GM19438 (cell line): ENCODE results near the gene MED13.
"Not testable (repeated sequence)": the region's sequence is repeated elsewhere in the genome, so short reads cannot be mapped to it uniquely, and the experiment has no call there.

Experiments used
- ATAC-seq: cut with Tn5 transposase; IDR thresholded peaks from one replicate; pipeline ENCODE4 v1.9.1; 2021; ENCODE audit warnings: low read depth; ENCODE audit not compliant: unreplicated experiment

Gene MED13

GRCh38 chr17:62090868-62091267 is 25.8 kb upstream of the MED13 start:
- no peak for ATAC-seq

DNA sequence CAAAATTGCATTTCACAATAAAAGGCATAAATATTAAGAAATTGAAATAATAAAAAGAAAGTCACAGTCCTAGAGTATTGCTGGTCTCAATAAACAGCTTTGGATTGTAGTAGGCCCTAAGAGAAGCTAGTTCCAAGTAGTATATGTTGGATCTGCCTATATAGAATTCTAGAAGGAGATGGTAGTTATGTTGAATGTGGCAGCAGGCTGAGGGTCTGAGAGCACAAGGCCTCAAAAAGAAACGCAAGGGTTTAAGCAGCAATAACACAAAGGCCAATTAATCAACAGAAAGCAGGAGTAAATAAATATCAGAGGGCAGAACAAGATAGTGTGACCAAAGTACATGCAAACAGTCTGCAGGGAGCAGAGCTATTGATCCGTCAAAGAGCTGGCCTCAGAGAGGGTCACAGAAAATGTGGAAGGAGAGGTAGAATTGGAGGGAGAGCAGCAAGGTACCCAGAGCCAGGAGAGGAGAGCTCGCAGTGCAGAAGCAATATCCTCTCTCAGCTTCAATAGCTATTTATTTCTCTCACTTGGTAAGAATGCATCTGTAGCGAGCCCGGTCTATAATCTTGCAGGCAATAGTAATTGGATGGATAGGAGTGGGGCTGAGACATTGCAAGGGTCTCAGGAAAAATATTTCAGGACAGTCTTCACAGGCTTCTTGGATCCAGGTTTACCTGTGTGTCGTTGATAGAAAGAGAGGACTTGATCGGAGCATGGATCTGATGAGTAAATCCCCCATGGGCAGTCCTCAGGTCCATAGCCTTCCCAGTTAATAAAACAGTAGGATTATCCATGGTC is 25.1 kb upstream of the MED13 start:
- ATAC-seq = no peak

DNA sequence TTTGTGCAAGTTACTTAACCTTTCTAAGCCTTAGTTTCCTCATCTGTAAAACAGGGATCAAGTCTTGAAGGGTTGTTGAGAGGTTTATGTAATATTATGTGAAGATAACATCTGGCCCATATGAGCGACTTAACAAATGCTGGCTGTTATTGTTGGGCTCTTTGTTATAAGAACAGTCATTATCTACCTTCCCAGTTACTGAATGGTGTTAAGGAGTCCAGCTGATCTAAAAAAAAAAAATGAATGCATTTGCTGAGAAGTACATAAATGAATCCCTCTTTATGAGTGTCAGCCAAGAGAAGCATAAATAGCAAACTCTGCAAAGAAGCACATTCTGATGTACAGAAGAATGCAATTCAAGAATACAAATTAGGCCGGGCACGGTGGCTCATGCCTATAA is 24.3 kb upstream of the MED13 start:
- no peak for ATAC-seq

DNA sequence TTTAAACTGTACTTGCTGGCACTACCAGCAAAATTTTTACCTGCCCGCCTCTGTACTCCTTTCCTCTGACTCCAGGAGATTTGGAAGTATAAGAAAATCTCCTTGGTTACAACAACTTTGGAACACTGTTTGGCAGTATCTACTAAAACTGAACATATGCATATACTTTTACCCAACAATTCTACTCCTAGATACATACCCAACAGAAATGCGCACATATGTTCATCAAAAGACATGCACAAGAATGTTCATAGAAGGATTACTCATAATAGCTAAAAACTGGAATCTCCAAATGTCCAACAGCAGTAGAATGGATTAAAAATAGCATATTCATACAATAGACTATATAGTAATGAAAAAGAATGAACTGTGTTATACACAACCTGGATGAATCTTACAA is 21.7 kb upstream of the MED13 start:
- ATAC-seq = no peak

GRCh38 chr17:62085511-62086408 is 20.7 kb upstream of the MED13 start:
- ATAC-seq = peak; percentile 80

- ATAC-seq = no peak
These were observed 19.5 kb upstream of the MED13 start for GRCh38 chr17:62084585-62084984.

GRCh38 chr17:62083651-62084050 is 18.6 kb upstream of the MED13 start:
- no peak for ATAC-seq

GRCh38 chr17:62080647-62081046 is 15.6 kb upstream of the MED13 start:
- ATAC-seq = no peak

DNA sequence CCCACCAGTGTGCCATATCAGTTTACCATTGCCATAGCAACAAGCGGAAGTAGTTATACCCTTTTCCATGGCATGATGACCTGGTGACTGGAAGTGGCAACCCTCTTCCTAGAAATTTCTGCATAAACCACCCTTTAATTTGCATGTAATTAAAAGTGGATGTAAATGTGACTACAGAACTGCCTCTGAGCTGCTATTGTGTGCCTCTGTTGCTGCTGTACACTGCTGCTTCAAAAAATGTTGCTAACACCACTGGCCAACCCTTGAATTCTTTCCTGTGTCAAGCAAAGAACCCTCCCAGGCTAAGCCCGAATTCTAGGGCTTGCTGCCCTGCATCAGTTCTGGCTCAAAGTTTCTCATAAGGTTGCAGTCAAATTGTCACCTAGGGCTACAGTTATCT is 12.9 kb upstream of the MED13 start:
- ATAC-seq = no peak

DNA sequence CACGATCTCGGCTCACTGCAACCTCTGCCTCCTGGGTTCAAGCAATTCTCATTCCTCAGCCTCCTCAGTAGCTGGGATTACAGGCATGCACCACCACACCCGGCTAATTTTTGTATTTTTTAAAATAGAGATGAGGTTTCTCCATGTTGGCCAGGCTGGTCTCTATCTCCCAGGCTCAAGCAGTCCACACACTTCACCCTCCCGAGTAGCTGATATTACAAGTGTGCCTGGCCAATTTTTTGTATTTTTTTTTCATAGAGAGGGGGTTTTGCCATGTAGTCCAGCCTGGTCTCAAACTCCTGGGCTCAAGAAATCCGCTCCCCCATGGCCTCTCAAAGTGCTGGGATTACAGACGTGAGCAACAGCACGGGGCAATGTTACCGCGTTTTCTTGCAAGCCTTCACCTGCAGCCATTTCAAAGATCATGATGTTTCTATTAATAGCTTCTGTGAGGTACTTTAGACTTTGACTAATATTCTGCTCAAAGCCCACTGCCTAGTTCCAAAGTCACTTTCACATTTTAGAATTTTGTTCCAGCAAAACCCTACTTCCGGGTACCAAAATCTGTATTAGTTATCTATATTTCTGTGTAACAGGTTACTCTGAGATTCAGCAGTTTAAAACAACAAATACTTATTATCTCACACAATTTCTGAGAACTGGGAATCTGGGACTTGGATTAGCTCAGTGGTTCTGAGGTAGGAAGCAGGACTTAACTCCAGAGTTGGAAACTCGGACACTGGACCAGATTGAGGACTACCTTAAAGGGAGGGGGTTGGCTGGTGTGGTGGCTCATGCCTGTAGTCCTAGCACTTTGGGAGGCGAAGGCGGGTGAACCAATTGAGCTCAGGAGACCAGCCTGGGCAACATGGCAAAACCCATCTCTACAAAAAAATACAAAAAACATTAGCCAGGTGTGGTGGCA is 12.0 kb upstream of the MED13 start:
- no peak for ATAC-seq

GRCh38 chr17:62075308-62075815 is 10.3 kb upstream of the MED13 start:
- no peak for ATAC-seq

DNA sequence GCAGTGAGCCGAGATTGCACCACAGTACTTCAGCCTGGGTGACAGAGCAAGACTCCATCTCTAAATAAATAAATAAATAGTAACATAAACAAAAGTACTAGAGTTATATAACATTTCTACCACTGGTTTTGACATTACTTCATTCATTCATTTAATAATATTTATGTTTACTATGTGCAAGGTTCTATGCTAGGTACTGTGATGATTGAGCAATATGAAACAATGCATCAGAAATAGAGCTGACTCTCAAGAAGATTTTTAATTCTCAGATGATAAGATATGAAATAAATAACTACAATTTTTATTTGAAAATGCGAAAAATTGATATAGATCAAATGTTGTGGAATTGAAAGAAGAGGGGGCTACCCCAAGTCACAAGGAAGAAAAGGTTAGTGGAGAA is 8.9 kb upstream of the MED13 start:
- no peak for ATAC-seq

- ATAC-seq = not testable (repeated sequence)
These were observed 7.8 kb upstream of the MED13 start for GRCh38 chr17:62072855-62073254.

GRCh38 chr17:62070900-62071299 is 5.8 kb upstream of the MED13 start:
- ATAC-seq = no peak

DNA sequence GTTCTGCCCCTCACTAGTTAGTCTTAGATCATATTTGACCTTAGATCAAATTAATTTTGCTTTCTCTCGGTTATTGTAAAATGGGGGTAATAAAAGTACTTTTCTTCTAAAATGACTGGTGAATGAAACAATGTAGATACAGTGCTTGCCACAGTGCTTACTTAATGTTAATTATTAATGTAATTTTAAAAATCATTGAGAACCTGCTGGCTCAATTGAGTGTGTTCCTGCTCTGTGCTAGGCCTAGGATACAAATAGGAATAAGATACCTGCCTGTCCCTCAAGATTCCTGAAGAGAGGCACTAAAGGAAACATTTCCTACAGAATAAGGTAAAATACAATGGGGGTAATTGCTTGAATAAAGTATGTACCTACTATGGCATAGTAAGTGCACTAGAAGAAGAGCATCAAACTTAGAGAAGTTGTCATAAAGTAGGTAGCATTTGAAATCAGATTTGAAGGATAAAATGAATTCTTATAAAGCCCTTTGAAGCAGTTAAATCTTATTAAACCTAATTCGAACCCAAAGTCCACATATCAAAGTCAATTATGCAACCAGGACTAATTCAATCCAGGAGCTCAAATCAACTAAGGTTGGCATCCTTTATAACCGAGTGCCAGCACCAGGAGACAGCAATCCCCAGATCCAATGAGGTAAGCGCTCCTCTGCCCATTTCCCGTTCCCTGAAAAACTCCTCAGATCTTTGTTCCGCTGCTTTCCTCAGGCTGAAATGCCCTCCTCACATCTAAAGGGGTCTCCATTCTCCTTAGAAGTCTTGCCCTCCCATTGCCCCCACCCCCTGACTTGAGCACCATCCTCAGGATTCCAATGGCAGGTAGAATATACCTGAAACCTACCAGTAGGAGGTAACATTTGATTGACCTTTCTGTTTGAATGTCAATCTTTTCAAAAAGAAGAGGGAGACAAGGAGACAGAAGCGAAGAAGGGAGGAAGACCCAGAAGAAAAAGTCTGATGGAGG is 2.4 kb upstream of the MED13 start:
- no peak for ATAC-seq

DNA sequence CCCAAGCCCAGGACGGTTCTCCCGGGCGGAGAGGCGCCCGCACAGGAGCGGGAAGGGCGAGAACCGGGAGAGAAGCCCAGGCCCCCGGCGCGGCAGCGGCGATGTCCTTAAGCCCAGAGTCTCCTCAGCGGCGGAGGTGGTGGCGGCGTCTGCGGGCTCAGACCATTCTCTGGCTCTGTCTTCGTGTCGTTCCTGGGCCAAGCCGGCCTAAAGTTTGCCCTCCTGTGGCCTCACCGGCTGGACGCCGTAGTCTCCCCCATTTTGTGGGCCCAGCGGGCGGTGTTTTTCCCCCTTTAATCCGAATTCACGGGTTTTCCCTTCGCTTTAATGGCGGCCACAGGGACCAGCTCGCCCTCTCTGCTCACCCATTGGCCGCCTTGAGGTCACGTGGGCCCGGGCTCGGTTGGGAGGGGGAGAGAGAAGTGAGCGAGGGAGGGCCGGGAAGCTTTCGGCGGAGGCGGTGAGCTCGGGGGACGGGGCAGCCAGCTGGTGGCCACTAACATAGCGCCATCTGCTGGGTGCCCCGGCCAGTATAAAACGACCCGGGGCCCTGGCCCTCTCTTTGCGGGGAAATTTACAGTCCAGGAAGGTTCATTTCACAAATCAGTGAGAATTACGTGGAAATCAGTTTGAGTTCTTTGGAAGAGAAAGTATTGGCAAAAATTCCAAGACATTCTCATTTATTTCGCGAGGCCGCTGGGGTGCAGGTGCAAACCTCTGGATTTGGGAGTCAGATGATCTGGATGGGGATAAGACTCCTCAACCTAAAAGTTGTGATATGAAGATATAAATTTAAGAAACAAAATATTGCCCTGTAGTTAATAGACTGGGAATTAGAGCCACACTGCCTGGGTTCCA is 762 bp upstream of the MED13 start:
- peak; percentile 91 for ATAC-seq

GRCh38 chr17:62064029-62064790 is 868 bp downstream of the MED13 start:
- no peak for ATAC-seq

DNA sequence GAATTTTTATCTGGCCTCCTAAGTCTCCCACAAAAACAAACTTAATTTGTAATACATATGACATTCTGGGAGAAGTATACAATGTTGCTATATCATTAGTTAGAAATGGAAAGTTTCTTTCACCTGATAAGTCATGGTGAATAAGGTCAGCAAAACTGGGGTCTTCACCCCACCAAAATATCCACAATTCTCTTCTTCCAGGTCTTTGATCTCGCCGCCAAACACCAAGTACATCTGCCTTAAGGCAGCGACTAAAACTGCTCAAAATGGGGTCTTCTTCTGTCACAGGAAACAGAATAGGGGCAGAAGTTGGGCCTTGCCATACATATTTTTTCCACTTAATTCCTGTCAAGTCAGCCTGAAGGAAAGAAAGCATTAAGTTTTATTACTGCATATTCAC is 2.1 kb downstream of the MED13 start:
- no peak for ATAC-seq
